22Rv1 (cell line): Measurements from ENCODE around the gene TCL1B.

Experiments
- CTCF ChIP-seq: fragments of 450-650 bp; IDR thresholded peaks from 2 replicates; pipeline ENCODE4 v1.5.1; 2017; ENCODE audit warnings: mild to moderate bottlenecking
- ZFX ChIP-seq: fragments of 450-650 bp; IDR thresholded peaks from 2 replicates; pipeline ENCODE4 v1.6.1; 2017; ENCODE audit warnings: antibody characterized with exemption, borderline replicate concordance

- TF ChIP-seq CTCF (no peak), ZFX (no peak)
Observed at GRCh38 chr14:95686935-95687334, 709 bp downstream of the TCL1B start.
